ENCODE data around the gene THAP12. TPM values are rescaled to one million over a fixed set of nuclear protein-coding genes. Genes with fewer than 3 reads are reported as not detected.

THAP12 gene
- total and polyA plus RNA-seq, 2 experiments from 2014 or later, result 22.6 to 39.0 TPM

GRCh38 chr11:76314741-76315090 is 66.2 kb downstream of the THAP12 start:
- Histone ChIP-seq H3K9me2 (ENCODE audit: insufficient read depth) (no peaks in the 10 kb centered on the region), H3F3A (ENCODE audit: insufficient read depth) (no peaks in the 10 kb centered on the region; the same call in 1 of the 2 replicates), H3K36me3 (ENCODE audit: low read depth) (no peaks in the 10 kb centered on the region), H3K27ac (no peak overlapping the region), H3K9me3 (ENCODE audit: low read depth) (no peaks in the 10 kb centered on the region), H3K4me3 (no peak overlapping the region), H4K20me1 (ENCODE audit: insufficient read depth) (no peaks in the 10 kb centered on the region), H2AFZ (no peak overlapping the region), H3K9ac (no peak overlapping the region), H3K4me2 (ENCODE audit: unreplicated experiment) (no peak overlapping the region), H3K4me1 (ENCODE audit: insufficient read depth) (0 out of 2 replicates have a peak, but pooled peaks cover 8% of the 10 kb centered on the region), H3K27me3 (replicated peaks; ENCODE audit: insufficient read depth) (peaks cover 4% of the 10 kb centered on the region; the same call in 1 of the 2 replicates), H3K79me2 (ENCODE audit: insufficient read depth) (no peaks in the 10 kb centered on the region)
- in situ Hi-C loops (cut with MboI), result loop anchor here (5.0 to 10.0 kb wide), 2 partner anchors 100 to 422 kb away; no protein-coding TSS in a partner anchor
- WGBS, 2 experiments (ENCODE audit: low coverage in 1 of 2, low lambda C conversion rate in 2 of 2, missing lambda C conversion rate in 2 of 2), result 80 to 85% methylated on average over 4 of the region's 4 CpGs
- TF ChIP-seq EZH2phosphoT487 (IDR thresholded peaks at IDR 0.05; ENCODE audit: insufficient read depth, low read depth) (no peak), EZH2 (IDR thresholded peaks at IDR 0.05; ENCODE audit: insufficient read depth, poor library complexity, severe bottlenecking) (no peak)
- peak; percentile 82 for DNase-seq

DNA sequence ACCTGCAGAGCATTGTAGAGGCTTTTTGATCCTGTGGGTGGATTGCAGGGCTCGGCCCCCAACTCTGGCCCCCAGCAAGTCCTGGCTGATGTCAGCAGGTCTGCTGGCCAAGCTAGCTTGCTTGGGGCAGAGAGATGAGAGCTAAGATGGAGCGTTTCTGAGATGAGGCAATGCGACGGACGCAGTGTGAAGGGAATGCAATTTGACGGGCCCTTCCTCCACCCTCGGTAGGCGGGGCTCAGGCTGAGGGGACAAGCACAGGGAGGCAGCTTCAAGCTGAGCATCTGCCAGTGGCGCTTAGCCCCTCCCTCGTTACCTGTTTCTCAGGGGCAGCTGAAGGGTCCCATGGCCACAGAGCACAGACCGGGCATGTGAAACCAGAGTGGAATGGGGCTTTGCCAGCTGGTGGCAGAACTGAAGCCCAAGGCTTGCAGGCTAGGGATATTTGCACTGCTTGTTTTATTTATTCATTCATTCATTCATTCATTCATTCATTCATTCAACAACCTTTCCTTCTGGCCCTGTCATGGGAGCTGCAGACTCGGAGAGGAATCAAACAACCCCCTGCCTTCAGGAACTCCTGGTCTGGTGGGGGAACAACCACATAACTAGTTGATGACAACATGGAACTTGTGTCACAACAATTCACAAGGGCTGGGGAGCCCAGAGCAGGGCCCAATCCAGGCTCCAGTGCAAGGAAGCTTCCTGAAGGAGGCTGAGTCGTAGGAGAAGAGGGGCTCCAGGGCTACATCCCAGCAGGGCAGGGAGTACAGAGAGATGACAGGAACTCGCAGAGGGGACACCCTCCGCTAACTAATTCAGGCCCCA is 66.8 kb downstream of the THAP12 start:
- Histone ChIP-seq H4K20me1 (ENCODE audit: insufficient read depth) (no peaks in the 10 kb centered on the region), H3K36me3 (ENCODE audit: low read depth) (no peaks in the 10 kb centered on the region), H3K4me3 (no peak overlapping the region), H3K4me2 (ENCODE audit: unreplicated experiment) (no peak overlapping the region), H3K27ac (no peak overlapping the region), H3K9ac (no peak overlapping the region), H3F3A (ENCODE audit: insufficient read depth) (no peaks in the 10 kb centered on the region; the same call in 1 of the 2 replicates), H2AFZ (no peak overlapping the region), H3K27me3 (replicated peaks; ENCODE audit: insufficient read depth) (peaks cover 4% of the 10 kb centered on the region; the same call in 1 of the 2 replicates), H3K9me2 (ENCODE audit: insufficient read depth) (no peaks in the 10 kb centered on the region), H3K9me3 (ENCODE audit: low read depth) (no peaks in the 10 kb centered on the region), H3K4me1 (ENCODE audit: insufficient read depth) (0 out of 2 replicates have a peak, but pooled peaks cover 8% of the 10 kb centered on the region), H3K79me2 (ENCODE audit: insufficient read depth) (no peaks in the 10 kb centered on the region)
- TF ChIP-seq EZH2phosphoT487 (IDR thresholded peaks at IDR 0.05; ENCODE audit: insufficient read depth, low read depth), result no peak
- no peak for TF ChIP-seq EZH2 (IDR thresholded peaks at IDR 0.05; ENCODE audit: insufficient read depth, poor library complexity, severe bottlenecking)
- WGBS, 2 experiments (ENCODE audit: low coverage in 1 of 2, low lambda C conversion rate in 2 of 2, missing lambda C conversion rate in 2 of 2), result 83 to 86% methylated on average over 15 of the region's 15 CpGs
- in situ Hi-C loops (cut with MboI), result loop anchor here (10.0 kb wide), 1 partner anchor 99 kb away; no protein-coding TSS in a partner anchor
- peak; percentile 45 for DNase-seq

GRCh38 chr11:76313271-76313670 is 67.7 kb downstream of the THAP12 start:
- H4K20me1 ChIP-seq (ENCODE audit: insufficient read depth), result no peaks in the 10 kb centered on the region
- no peaks in the 10 kb centered on the region for H3K36me3 ChIP-seq (ENCODE audit: low read depth)
- H3K4me1 ChIP-seq (ENCODE audit: insufficient read depth), result 0 out of 2 replicates have a peak, but pooled peaks cover 8% of the 10 kb centered on the region
- H3K9me3 ChIP-seq (ENCODE audit: low read depth), result no peaks in the 10 kb centered on the region
- no peak overlapping the region for H3K4me2 ChIP-seq (ENCODE audit: unreplicated experiment)
- H3K27ac ChIP-seq, result no peak overlapping the region
- H3K79me2 ChIP-seq (ENCODE audit: insufficient read depth), result no peaks in the 10 kb centered on the region
- H2AFZ ChIP-seq, result no peak overlapping the region
- in situ Hi-C loops (cut with MboI), result loop anchor here (10.0 kb wide), 1 partner anchor 98 kb away; no protein-coding TSS in a partner anchor
- peaks cover 4% of the 10 kb centered on the region; the same call in 1 of the 2 replicates for H3K27me3 ChIP-seq (replicated peaks; ENCODE audit: insufficient read depth)
- H3K9me2 ChIP-seq (ENCODE audit: insufficient read depth), result no peaks in the 10 kb centered on the region
- 73 to 87% methylated on average over 3 of the region's 3 CpGs for WGBS, 2 experiments (ENCODE audit: low coverage in 1 of 2, low lambda C conversion rate in 2 of 2, missing lambda C conversion rate in 2 of 2)
- DNase-seq, result no peak
- no peak overlapping the region for H3K4me3 ChIP-seq
- no peak for TF ChIP-seq EZH2 (IDR thresholded peaks at IDR 0.05; ENCODE audit: insufficient read depth, poor library complexity, severe bottlenecking)
- TF ChIP-seq EZH2phosphoT487 (IDR thresholded peaks at IDR 0.05; ENCODE audit: insufficient read depth, low read depth), result no peak
- H3K9ac ChIP-seq, result no peak overlapping the region
- no peaks in the 10 kb centered on the region; the same call in 1 of the 2 replicates for H3F3A ChIP-seq (ENCODE audit: insufficient read depth)

DNA sequence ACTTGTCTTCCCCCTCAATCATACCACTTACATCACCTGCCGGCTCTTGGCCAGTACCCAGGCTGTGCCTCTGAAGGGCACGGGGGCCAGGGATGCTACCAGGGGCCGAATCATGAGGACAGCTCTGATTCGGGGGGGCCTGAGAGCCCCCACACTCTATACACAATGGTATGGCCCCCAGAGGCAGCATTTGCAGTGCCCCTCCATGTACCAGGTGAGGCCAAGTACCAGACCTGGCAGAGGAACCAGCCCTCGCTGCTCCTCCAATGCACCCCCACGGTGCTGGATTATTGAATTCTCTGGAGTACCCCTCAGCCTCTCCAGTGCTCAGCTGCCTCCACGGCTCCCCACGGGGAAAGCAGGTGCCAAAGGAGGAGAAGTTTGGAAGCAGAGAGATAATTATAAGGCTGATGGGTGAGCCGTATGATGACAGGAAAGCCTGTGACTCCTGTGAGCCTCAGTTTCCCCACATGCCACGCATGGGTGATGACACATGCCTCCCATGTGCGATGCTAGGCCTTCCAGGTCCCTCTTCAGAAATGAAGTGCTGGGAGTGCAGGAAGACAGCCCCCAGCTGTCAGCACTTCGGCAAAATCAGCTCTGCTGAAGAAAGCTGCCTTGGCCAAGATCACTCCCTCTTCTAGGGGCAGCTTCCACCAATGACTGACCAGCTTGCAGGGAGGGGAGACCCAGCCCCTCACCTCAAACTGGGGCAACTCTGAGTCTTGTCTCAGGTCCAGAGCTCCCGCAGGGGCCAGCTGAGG is 69.9 kb downstream of the THAP12 start:
- Histone ChIP-seq H3K36me3 (ENCODE audit: low read depth) (no peaks in the 10 kb centered on the region), H2AFZ (no peak overlapping the region), H3K9me2 (ENCODE audit: insufficient read depth) (no peaks in the 10 kb centered on the region), H4K20me1 (ENCODE audit: insufficient read depth) (no peaks in the 10 kb centered on the region), H3K27ac (no peak overlapping the region), H3K27me3 (replicated peaks; ENCODE audit: insufficient read depth) (peaks cover 4% of the 10 kb centered on the region; the same call in 1 of the 2 replicates), H3K79me2 (ENCODE audit: insufficient read depth) (no peaks in the 10 kb centered on the region), H3K9me3 (ENCODE audit: low read depth) (no peaks in the 10 kb centered on the region), H3K4me1 (ENCODE audit: insufficient read depth) (0 out of 2 replicates have a peak, but pooled peaks cover 8% of the 10 kb centered on the region), H3F3A (ENCODE audit: insufficient read depth) (no peaks in the 10 kb centered on the region; the same call in 1 of the 2 replicates), H3K9ac (no peak overlapping the region), H3K4me3 (no peak overlapping the region), H3K4me2 (ENCODE audit: unreplicated experiment) (no peak overlapping the region)
- DNase-seq, result no peak
- in situ Hi-C loops (cut with MboI), result loop anchor here (10.0 kb wide), 1 partner anchor 96 kb away; no protein-coding TSS in a partner anchor
- no peak for TF ChIP-seq EZH2 (IDR thresholded peaks at IDR 0.05; ENCODE audit: insufficient read depth, poor library complexity, severe bottlenecking)
- no peak for TF ChIP-seq EZH2phosphoT487 (IDR thresholded peaks at IDR 0.05; ENCODE audit: insufficient read depth, low read depth)
- WGBS, 2 experiments (ENCODE audit: low coverage in 1 of 2, low lambda C conversion rate in 2 of 2, missing lambda C conversion rate in 2 of 2), result 34 to 42% methylated on average over 12 to 13 of the region's 13 CpGs

Data from GM23248 (cell line).